GM12875 (cell line): ENCODE results near the gene ZNF197.
A peak's percentile ranks its signal among the peaks of the same experiment; 100 is the strongest.

Experiments used
- H3K4me3 ChIP-seq: one replicate; pipeline ENCODE4 v1.5.1; 2011; ENCODE audit warnings: low read depth, low read length, control low read depth
- CTCF ChIP-seq: IDR thresholded peaks from 2 replicates; pipeline ENCODE4 v1.5.1; 2011; ENCODE audit warnings: low read depth, mild to moderate bottlenecking, control low read depth, inconsistent platforms, low read length, moderate library complexity, borderline replicate concordance; ENCODE audit not compliant: insufficient read depth

Gene ZNF197

GRCh38 chr3:44601749-44602148 is 23.1 kb upstream of the ZNF197 start:
- no peak for TF ChIP-seq CTCF
- H3K4me3 ChIP-seq, result no peak overlapping the region

DNA sequence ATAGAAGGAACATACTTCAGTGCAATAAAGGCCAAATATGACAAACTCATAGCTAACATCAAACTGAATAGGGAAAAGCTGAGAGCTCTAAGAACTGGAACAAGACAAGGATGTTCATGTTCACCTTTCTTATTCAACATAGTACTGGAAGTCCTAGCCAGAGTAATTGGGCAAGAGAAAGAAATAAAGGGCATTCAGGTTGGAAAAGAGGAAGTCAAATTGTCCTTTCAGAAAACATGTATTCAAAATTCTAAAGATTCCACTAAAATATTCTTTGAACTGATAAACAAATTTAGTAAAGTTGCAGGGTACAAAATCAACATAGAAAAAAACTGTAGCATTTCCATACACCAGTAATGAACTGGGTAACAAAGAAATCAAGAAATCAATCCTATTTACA is 12.2 kb upstream of the ZNF197 start:
- TF ChIP-seq CTCF, result no peak
- H3K4me3 ChIP-seq, result no peak overlapping the region

DNA sequence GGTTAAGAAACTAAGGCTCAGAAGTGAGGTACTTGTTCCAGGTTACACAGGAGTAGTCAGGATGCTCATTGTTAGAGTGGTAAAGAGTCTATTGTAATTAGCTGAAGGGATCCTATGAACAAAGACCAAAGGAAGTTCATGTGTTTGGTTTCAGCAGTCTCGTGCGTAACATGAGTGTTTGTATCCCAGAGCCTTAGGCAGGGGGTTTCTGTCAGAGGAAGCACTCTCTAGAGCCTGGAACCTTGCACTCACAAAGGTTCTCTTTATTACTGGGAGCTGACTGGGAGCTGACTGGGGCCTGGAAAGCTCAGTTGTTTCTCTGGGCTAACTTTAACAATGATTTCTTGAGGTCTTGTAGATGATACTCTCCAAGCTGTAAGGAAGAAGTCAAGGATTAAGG is 3.9 kb downstream of the ZNF197 start:
- H3K4me3 ChIP-seq, result no peak overlapping the region
- no peak for TF ChIP-seq CTCF

GRCh38 chr3:44632193-44632592 is 7.4 kb downstream of the ZNF197 start:
- no peak for TF ChIP-seq CTCF
- no peak overlapping the region for H3K4me3 ChIP-seq

DNA sequence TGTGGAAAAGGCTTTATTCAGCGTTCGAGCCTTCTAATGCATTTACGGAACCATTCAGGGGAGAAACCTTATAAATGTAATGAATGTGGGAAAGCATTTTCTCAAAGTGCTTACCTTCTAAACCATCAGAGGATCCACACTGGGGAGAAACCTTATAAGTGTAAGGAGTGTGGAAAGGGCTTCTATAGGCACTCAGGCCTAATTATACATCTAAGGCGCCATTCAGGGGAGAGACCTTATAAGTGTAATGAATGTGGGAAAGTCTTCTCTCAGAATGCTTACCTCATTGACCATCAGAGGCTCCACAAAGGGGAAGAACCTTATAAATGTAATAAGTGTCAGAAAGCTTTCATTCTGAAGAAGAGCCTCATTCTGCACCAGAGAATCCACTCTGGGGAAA is 17.5 kb downstream of the ZNF197 start:
- H3K4me3 ChIP-seq, result no peak overlapping the region
- TF ChIP-seq CTCF, result no peak

GRCh38 chr3:44643024-44643423 is 18.2 kb downstream of the ZNF197 start:
- TF ChIP-seq CTCF, result no peak

DNA sequence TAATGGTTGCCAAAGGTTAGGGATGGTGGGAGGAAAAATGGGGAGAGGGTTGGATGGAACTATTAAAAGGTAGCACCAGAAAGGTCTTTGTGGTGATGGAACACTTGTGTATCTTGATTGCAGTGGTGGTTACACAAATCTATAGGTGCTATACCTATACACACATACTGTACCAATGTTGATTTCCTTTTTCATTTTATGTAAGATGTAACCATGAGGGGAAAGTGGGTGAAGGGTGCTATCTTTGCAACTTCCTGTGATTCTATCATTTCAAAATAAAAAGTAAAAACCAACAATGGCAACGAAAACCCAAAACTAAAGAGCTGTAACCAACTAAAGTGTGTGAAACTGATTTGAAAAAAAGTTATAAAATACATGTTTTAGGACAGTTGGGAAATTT is 22.9 kb downstream of the ZNF197 start:
- peak overlapping the region; percentile 96 for H3K4me3 ChIP-seq
- TF ChIP-seq CTCF, result no peak

More at GRCh38 chr3:44643024-44643423, 18.2 kb downstream of the ZNF197 start:
- H3K4me3 ChIP-seq, result no peak overlapping the region
